Endothelial cell of umbilical vein (primary cell): ENCODE measurements around the gene EEF1E1. TPM values are rescaled to one million over a fixed set of nuclear protein-coding genes. Genes with fewer than 3 reads are reported as not detected.

ENCODE experiments used
- BruUV-seq: library from RNA; stranded (reverse); fragments of 400-500 nt; replicated peaks from 2 replicates; lab custom pipeline; 2021; lab: Mats Ljungman, UMichigan
- CTCF ChIA-PET: fragments of 300-600, 350-600 bp; sonication (Branson Sonifier 250); formaldehyde crosslinking; loops from one replicate; lab custom pipeline; 2021; ENCODE audit warnings: antibody characterized with exemption, inconsistent platforms; lab: Charles Lee
- POLR2A ChIA-PET: fragments of 300-600, 350-600 bp; sonication (Branson Sonifier 250); formaldehyde crosslinking; loops from one replicate; lab custom pipeline; 2021; ENCODE audit warnings: antibody characterized with exemption, inconsistent platforms; lab: Charles Lee
- DNase-seq: peaks from one replicate; pipeline ENCODE4 v3.0.0-alpha.2; 2011; ENCODE audit warnings: low read depth, low spot score
- FAIRE-seq: peaks from 2 replicates; lab custom pipeline; 2011; peaks lifted over from hg19 to GRCh38; lab: Jason Lieb, UNC
- H2AFZ ChIP-seq: 2 replicates; pipeline ENCODE4 v1.6.0; 2012; ENCODE audit warnings: low read depth, low read length, control low read depth, inconsistent platforms
- H3K27ac ChIP-seq: 2 replicates; pipeline ENCODE4 v1.5.1; 2011; ENCODE audit warnings: low read depth, mild to moderate bottlenecking, control low read depth, low read length, moderate library complexity; ENCODE audit not compliant: insufficient read depth
- H3K27me3 ChIP-seq, 2 experiments: 2 replicates each; pipeline versions ENCODE4 v1.6.0 to v1.6.1; 2011; ENCODE audit warnings: low read length in 2 of 2, mixed read lengths in 1 of 2; ENCODE audit not compliant: control insufficient read depth in 2 of 2, insufficient read depth in 2 of 2
- H3K36me3 ChIP-seq, 2 experiments: 2 replicates in 1 of 2; 3 replicates in 1 of 2; pipeline ENCODE4 v1.5.1; 2011; ENCODE audit warnings: low read length in 2 of 2, mild to moderate bottlenecking in 1 of 2, moderate library complexity in 1 of 2; ENCODE audit not compliant: control insufficient read depth in 2 of 2, insufficient read depth in 2 of 2; ENCODE audit errors: extremely low read depth in 1 of 2
- H3K4me1 ChIP-seq: 3 replicates; pipeline ENCODE4 v1.5.1; 2011; ENCODE audit warnings: mild to moderate bottlenecking, low read length; ENCODE audit not compliant: control insufficient read depth, insufficient read depth; ENCODE audit errors: extremely low read depth
- H3K4me2 ChIP-seq: 2 replicates; pipeline ENCODE4 v1.6.1; 2011; ENCODE audit warnings: low read length, control low read depth, mixed read lengths; ENCODE audit not compliant: insufficient read depth
- H3K4me3 ChIP-seq, 3 experiments: fragments of 200-600 bp in 1 of 3; sonication (generic), shearing (Covaris generic) in 1 of 3; replicated peaks in 1 of 3; 2 replicates each; pipeline ENCODE4 v1.5.1; 2011 to 2016; ENCODE audit warnings: control low read depth in 3 of 3, low read length in 3 of 3, mild to moderate bottlenecking in 2 of 3, inconsistent platforms in 1 of 3, low read depth in 1 of 3, moderate library complexity in 1 of 3; ENCODE audit not compliant: insufficient read depth in 1 of 3
- H3K79me2 ChIP-seq: 2 replicates; pipeline ENCODE4 v1.6.0; 2012; ENCODE audit warnings: low read length, inconsistent platforms; ENCODE audit not compliant: control insufficient read depth, insufficient read depth
- H3K9ac ChIP-seq: replicated peaks from 2 replicates; pipeline ENCODE3; 2011; ENCODE audit warnings: low read length, control low read depth; ENCODE audit not compliant: insufficient read depth; ENCODE audit errors: extremely low read depth
- H3K9me1 ChIP-seq: replicated peaks from 3 replicates; pipeline ENCODE4 v1.6.0; 2011; ENCODE audit warnings: mild to moderate bottlenecking, low read length; ENCODE audit not compliant: control insufficient read depth, insufficient read depth; ENCODE audit errors: extremely low read depth
- H3K9me3 ChIP-seq: replicated peaks from 2 replicates; pipeline ENCODE4 v1.5.1; 2012; ENCODE audit warnings: low read length, inconsistent platforms; ENCODE audit not compliant: control insufficient read depth, insufficient read depth
- H4K20me1 ChIP-seq: replicated peaks from 2 replicates; pipeline ENCODE3; 2011; ENCODE audit warnings: mild to moderate bottlenecking, low read length; ENCODE audit not compliant: control insufficient read depth, insufficient read depth; ENCODE audit errors: extremely low read depth
- CTCF ChIP-seq, 2 donors: IDR thresholded peaks; 1 replicate in 1 of 2; 2 replicates in 1 of 2; pipeline ENCODE4 v1.5.1; 2011; ENCODE audit warnings: low read length in 2 of 2, mild to moderate bottlenecking in 2 of 2, moderate library complexity in 2 of 2, control low read depth in 1 of 2, inconsistent platforms in 1 of 2, low read depth in 1 of 2; ENCODE audit not compliant: insufficient read depth in 1 of 2; ENCODE audit errors: extremely low read depth in 1 of 2
- EZH2 ChIP-seq: IDR thresholded peaks from 2 replicates; pipeline ENCODE4 v1.6.1; 2012; ENCODE audit warnings: borderline replicate concordance, low read depth, mild to moderate bottlenecking, moderate library complexity, low read length, inconsistent platforms; ENCODE audit not compliant: severe bottlenecking
- FOS ChIP-seq: IDR thresholded peaks from 2 replicates; pipeline ENCODE4 v1.6.1; 2011; ENCODE audit warnings: mild to moderate bottlenecking, low read length, moderate library complexity, borderline replicate concordance; ENCODE audit not compliant: insufficient read depth
- GATA2 ChIP-seq: IDR thresholded peaks from 2 replicates; pipeline ENCODE4 v1.7.0; 2011; ENCODE audit warnings: low read depth, mild to moderate bottlenecking, moderate library complexity, mixed read lengths, low read length; ENCODE audit not compliant: insufficient read length, insufficient read depth
- JUN ChIP-seq: IDR thresholded peaks from 2 replicates; pipeline ENCODE4 v1.6.1; 2011; ENCODE audit warnings: borderline replicate concordance, low read depth; ENCODE audit not compliant: insufficient read length, insufficient read depth
- MYC ChIP-seq: IDR thresholded peaks from one replicate; pipeline ENCODE4 v1.6.1; 2011; ENCODE audit warnings: mild to moderate bottlenecking, low read depth, low read length
- POLR2A ChIP-seq: IDR thresholded peaks from 2 replicates; pipeline ENCODE4 v1.6.1; 2012; ENCODE audit warnings: low read depth, mild to moderate bottlenecking, control low read depth, low read length
- POLR2AphosphoS5 ChIP-seq: IDR thresholded peaks from 2 replicates; pipeline ENCODE4 v1.6.1; 2012; ENCODE audit warnings: low read depth, mild to moderate bottlenecking, control low read depth, low read length, moderate library complexity; ENCODE audit not compliant: insufficient read depth
- dilution Hi-C: fragments of 300-500 bp; cut with MboI; formaldehyde crosslinking; loops from one replicate; pipeline ENCODE4 v1.15.0; 2019; ENCODE audit warnings: low sequenced_read_pairs; ENCODE audit not compliant: extremely low pct_ligation_motif_present
- intact Hi-C: fragments of 100-400 bp; cut with micrococcal nuclease; formaldehyde crosslinking; loops from one replicate; pipeline ENCODE4 v1.10.0; 2022
- polyA plus RNA-seq, 4 experiments: library from polyadenylated mRNA; depleted of rRNA in 3 of 4; stranded (reverse) in 3 of 4; unstranded in 1 of 4; fragments of >200 nt; gene quantifications; 2 replicates each; pipeline versions ENCODE4 v1.2.1 to v1.2.3, GENCODE V29; 2011 to 2012; ENCODE audit warnings: missing spikeins in 1 of 4
- total RNA-seq: library from RNA; stranded (reverse); gene quantifications from 2 replicates; pipeline ENCODE4 v1.2.3, GENCODE V29; 2021
- TF ChIP-seq, protein P1 (sequence below): IDR thresholded peaks from 2 replicates; pipeline ENCODE4 v1.6.1; 2011; ENCODE audit not compliant: insufficient read depth, insufficient read length

Gene EEF1E1
- total and polyA plus RNA-seq, 2 donors (not counting 3 experiments of a cell fraction or from before 2014, with no cell fraction given), result 53.8 to 58.1 TPM

DNA sequence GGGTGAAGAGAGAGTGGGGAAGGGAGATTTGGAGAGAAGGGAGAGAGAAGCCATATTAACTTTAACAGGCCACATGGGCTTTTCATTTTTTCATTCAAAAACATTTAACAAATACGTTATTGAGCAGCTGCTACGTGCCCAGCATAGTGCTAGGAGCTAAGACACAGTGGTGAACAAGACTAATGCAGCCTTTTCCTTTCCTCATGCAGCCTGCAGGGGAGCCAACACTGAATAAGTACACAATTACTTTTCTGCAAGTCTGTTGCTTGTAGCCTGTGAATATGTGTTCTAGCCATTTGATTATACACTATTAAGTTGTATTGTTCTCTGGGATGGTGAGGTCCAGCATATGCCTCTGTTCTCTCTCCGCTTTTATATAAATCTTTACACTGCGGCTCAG lies 36.2 kb downstream of the EEF1E1 start:
- TF ChIP-seq POLR2A (no peak), EZH2 (no peak), JUN (no peak), POLR2AphosphoS5 (no peak), MYC (no peak)
- Histone ChIP-seq H3K9ac (no peak overlapping the region), H3K36me3 (peaks cover 0 to 4% of the 10 kb centered on the region in 2 experiments), H4K20me1 (no peaks in the 10 kb centered on the region), H3K27ac (no peak overlapping the region), H3K79me2 (peaks cover 10% of the 10 kb centered on the region), H3K4me3 (no peak overlapping the region), H3K9me3 (no peaks in the 10 kb centered on the region), H3K4me1 (peaks cover 17% of the 10 kb centered on the region), H3K27me3 (no peaks in the 10 kb centered on the region), H3K9me1 (no peaks in the 10 kb centered on the region), H2AFZ (no peak overlapping the region), H3K4me2 (no peak overlapping the region)
- ChIA-PET POLR2A (no interaction called here), CTCF (interaction anchor here (0.8 to 1.2 kb wide), 2 partner anchors 14 to 153 kb away, joined by 3 to 6 read pairs; no protein-coding TSS in a partner anchor)
- BruUV-seq, result no TSS peak
- FAIRE-seq (no peak), DNase-seq (no peak)
- dilution Hi-C loops (no loop called here), intact Hi-C loops (loop anchor here (1.0 to 10.0 kb wide), 2 partner anchors 146 to 671 kb away; no protein-coding TSS in a partner anchor)

- no peak for DNase-seq
Measured at GRCh38 chr6:8065519-8065911, 36.8 kb downstream of the EEF1E1 start.

More at GRCh38 chr6:8065519-8065911, 36.8 kb downstream of the EEF1E1 start:
- no peaks in the 10 kb centered on the region for H3K9me1 ChIP-seq
- ChIA-PET POLR2A (interaction anchor here (2.2 kb wide), 1 partner anchor 37 kb away, joined by 5 read pairs; the partner anchor contains the start of gene EEF1E1), CTCF (interaction anchor here (1.2 to 2.6 kb wide), 4 partner anchors 15 to 153 kb away, joined by 3 to 37 read pairs (median 4); no protein-coding TSS in a partner anchor)
- peaks cover 0 to 4% of the 10 kb centered on the region in 2 experiments for H3K36me3 ChIP-seq
- H4K20me1 ChIP-seq, result no peaks in the 10 kb centered on the region
- H3K27ac ChIP-seq, result no peak overlapping the region
- FAIRE-seq, result no peak
- H3K79me2 ChIP-seq, result peaks cover 10% of the 10 kb centered on the region
- no TSS peak for BruUV-seq
- H3K4me1 ChIP-seq, result peaks cover 17% of the 10 kb centered on the region
- no peak overlapping the region for H3K4me3 ChIP-seq
- no peak overlapping the region for H3K9ac ChIP-seq
- dilution Hi-C loops (no loop called here), intact Hi-C loops (loop anchor here (2.0 to 10.0 kb wide), 2 partner anchors 37 to 671 kb away; partner anchors contain the start of gene EEF1E1)
- H2AFZ ChIP-seq, result no peak overlapping the region
- H3K27me3 ChIP-seq, result no peaks in the 10 kb centered on the region
- H3K9me3 ChIP-seq, result no peaks in the 10 kb centered on the region
- H3K4me2 ChIP-seq, result no peak overlapping the region
- TF ChIP-seq POLR2A (no peak), FOS (no peak), EZH2 (no peak), JUN (no peak), MYC (no peak), GATA2 (no peak), CTCF (IDR thresholded peaks at IDR 0.05; ENCODE audit: extremely low read depth in 1 of 2, insufficient read depth in 1 of 2, low read depth in 1 of 2, low read length in 2 of 2) (no peak), POLR2AphosphoS5 (no peak)
- TF ChIP-seq, protein P1, sequence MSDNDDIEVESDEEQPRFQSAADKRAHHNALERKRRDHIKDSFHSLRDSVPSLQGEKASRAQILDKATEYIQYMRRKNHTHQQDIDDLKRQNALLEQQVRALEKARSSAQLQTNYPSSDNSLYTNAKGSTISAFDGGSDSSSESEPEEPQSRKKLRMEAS, result no peak
